Calu3 (cell line): ENCODE measurements around the gene PLEKHA3. TPM values are rescaled to one million over a fixed set of nuclear protein-coding genes. Genes with fewer than 3 reads are reported as not detected.

Experiments used
- BruUV-seq: library from RNA; stranded (reverse); fragments of 400-500 nt; replicated peaks from 2 replicates; lab custom pipeline; 2021; lab: Mats Ljungman, UMichigan
- CTCF ChIA-PET: fragments of 300-600 bp; sonication (Branson Sonifier 250); formaldehyde crosslinking; loops from one replicate; lab custom pipeline; 2022; ENCODE audit warnings: antibody characterized with exemption; lab: Charles Lee
- DNase-seq: peaks from one replicate; pipeline ENCODE4 v3.0.0; 2022
- H3K27ac Mint-ChIP-seq: one replicate; pipeline ENCODE4 v1.8.0; 2022; ENCODE audit warnings: mixed read lengths; ENCODE audit not compliant: unreplicated experiment
- H3K27me3 Mint-ChIP-seq: one replicate; pipeline ENCODE4 v1.8.0; 2022; ENCODE audit warnings: mixed read lengths; ENCODE audit not compliant: unreplicated experiment
- H3K36me3 Mint-ChIP-seq: one replicate; pipeline ENCODE4 v1.8.0; 2022; ENCODE audit warnings: mild to moderate bottlenecking, moderate library complexity, mixed read lengths; ENCODE audit not compliant: insufficient read depth, unreplicated experiment
- H3K4me1 Mint-ChIP-seq: one replicate; pipeline ENCODE4 v1.8.0; 2022; ENCODE audit warnings: mild to moderate bottlenecking, low read depth, mixed read lengths; ENCODE audit not compliant: unreplicated experiment
- H3K4me3 Mint-ChIP-seq: one replicate; pipeline ENCODE4 v1.8.0; 2022; ENCODE audit warnings: mild to moderate bottlenecking, low read depth, moderate library complexity, mixed read lengths; ENCODE audit not compliant: unreplicated experiment
- H3K9me3 Mint-ChIP-seq: one replicate; pipeline ENCODE4 v1.8.0; 2022; ENCODE audit warnings: low read depth, mixed read lengths; ENCODE audit not compliant: unreplicated experiment
- CTCF ChIP-seq: fragments of 200-600 bp; IDR thresholded peaks from one replicate; pipeline ENCODE4 v1.8.0; 2022; ENCODE audit warnings: antibody characterized with exemption; ENCODE audit not compliant: unreplicated experiment
- intact Hi-C: fragments of 100-400 bp; cut with micrococcal nuclease; formaldehyde crosslinking; loops from one replicate; pipeline ENCODE4 v1.10.0; 2022; ENCODE audit not compliant: unreplicated experiment
- total RNA-seq: library from RNA; stranded (reverse); gene quantifications from 2 replicates; pipeline ENCODE4 v1.2.3, GENCODE V29; 2022

Gene PLEKHA3
- total RNA-seq, 1 experiment from 2014 or later, result 33.0 TPM

GRCh38 chr2:178528647-178529046 is 48.4 kb downstream of the PLEKHA3 start:
- intact Hi-C loops, result no loop called here
- BruUV-seq, result no TSS peak

GRCh38 chr2:178529194-178529593 is 48.9 kb downstream of the PLEKHA3 start:
- BruUV-seq, result no TSS peak
- Mint-ChIP-seq H3K36me3 (no peaks in the 10 kb centered on the region), H3K4me1 (no peaks in the 10 kb centered on the region), H3K27me3 (no peaks in the 10 kb centered on the region), H3K4me3 (no peak overlapping the region), H3K27ac (no peak overlapping the region), H3K9me3 (no peaks in the 10 kb centered on the region)
- no peak for DNase-seq
- no peak for TF ChIP-seq CTCF
- intact Hi-C loops, result no loop called here
- CTCF ChIA-PET, result no interaction called here

More at GRCh38 chr2:178528647-178529046, 48.4 kb downstream of the PLEKHA3 start:
- H3K27ac Mint-ChIP-seq, result no peak overlapping the region
- no peaks in the 10 kb centered on the region for H3K27me3 Mint-ChIP-seq
- TF ChIP-seq CTCF, result no peak
- no peaks in the 10 kb centered on the region for H3K9me3 Mint-ChIP-seq
- no peak for DNase-seq
- CTCF ChIA-PET, result no interaction called here
- no peak overlapping the region for H3K4me3 Mint-ChIP-seq
- no peaks in the 10 kb centered on the region for H3K4me1 Mint-ChIP-seq
- H3K36me3 Mint-ChIP-seq, result peaks cover 5% of the 10 kb centered on the region

GRCh38 chr2:178530131-178530530 is 49.9 kb downstream of the PLEKHA3 start:
- H3K36me3 Mint-ChIP-seq, result no peaks in the 10 kb centered on the region

GRCh38 chr2:178530625-178531142 is 50.4 kb downstream of the PLEKHA3 start:
- Mint-ChIP-seq H3K4me3 (no peak overlapping the region), H3K9me3 (no peaks in the 10 kb centered on the region), H3K4me1 (no peaks in the 10 kb centered on the region), H3K27me3 (no peaks in the 10 kb centered on the region), H3K27ac (no peak overlapping the region), H3K36me3 (no peaks in the 10 kb centered on the region)
- TF ChIP-seq CTCF, result no peak
- DNase-seq, result no peak
- BruUV-seq, result no TSS peak
- intact Hi-C loops, result no loop called here
- CTCF ChIA-PET, result interaction anchor here (0.5 kb wide), 1 partner anchor 358 kb away, joined by 3 read pairs; no protein-coding TSS in a partner anchor

More at GRCh38 chr2:178530131-178530530, 49.9 kb downstream of the PLEKHA3 start:
- no peak for TF ChIP-seq CTCF
- no TSS peak for BruUV-seq
- Mint-ChIP-seq H3K4me3 (no peak overlapping the region), H3K27me3 (no peaks in the 10 kb centered on the region), H3K27ac (no peak overlapping the region), H3K4me1 (no peaks in the 10 kb centered on the region), H3K9me3 (no peaks in the 10 kb centered on the region)
- CTCF ChIA-PET, result no interaction called here
- intact Hi-C loops, result no loop called here
- DNase-seq, result no peak
